Brain microvascular endothelial cell (primary cell): ENCODE data around the gene PRKCH.

Experiments used
- DNase-seq: peaks from one replicate; pipeline ENCODE4 v3.0.0-alpha.2; 2020
- H3K27ac ChIP-seq: fragments of 250-450 bp; sonication (Bioruptor Pico); 2 replicates; pipeline ENCODE4 v1.5.1; 2020; ENCODE audit warnings: mild to moderate bottlenecking, moderate library complexity
- H3K27me3 ChIP-seq: fragments of 250-450 bp; sonication (Bioruptor Pico); replicated peaks from 2 replicates; pipeline ENCODE4 v1.5.1; 2020; ENCODE audit warnings: mild to moderate bottlenecking
- H3K36me3 ChIP-seq: fragments of 250-450 bp; sonication (Bioruptor Pico); replicated peaks from 2 replicates; pipeline ENCODE4 v1.5.1; 2020; ENCODE audit warnings: mild to moderate bottlenecking
- H3K4me3 ChIP-seq: 2 replicates; pipeline ENCODE4 v1.5.1; 2011; ENCODE audit warnings: low read depth, mild to moderate bottlenecking, control low read depth, low read length, moderate library complexity
- in situ Hi-C: cut with HindIII; loops from 2 replicates; pipeline ENCODE4 v1.10.0; 2017; ENCODE audit warnings: low sequenced_read_pairs, low pct_ligation_motif_present
- TF ChIP-seq, protein P1 (sequence below): IDR thresholded peaks from 2 replicates; pipeline ENCODE4 v1.5.1; 2011; ENCODE audit warnings: low read depth, mild to moderate bottlenecking, moderate library complexity, low read length, control low read depth, inconsistent platforms; ENCODE audit errors: missing control alignments

The PRKCH gene

DNA sequence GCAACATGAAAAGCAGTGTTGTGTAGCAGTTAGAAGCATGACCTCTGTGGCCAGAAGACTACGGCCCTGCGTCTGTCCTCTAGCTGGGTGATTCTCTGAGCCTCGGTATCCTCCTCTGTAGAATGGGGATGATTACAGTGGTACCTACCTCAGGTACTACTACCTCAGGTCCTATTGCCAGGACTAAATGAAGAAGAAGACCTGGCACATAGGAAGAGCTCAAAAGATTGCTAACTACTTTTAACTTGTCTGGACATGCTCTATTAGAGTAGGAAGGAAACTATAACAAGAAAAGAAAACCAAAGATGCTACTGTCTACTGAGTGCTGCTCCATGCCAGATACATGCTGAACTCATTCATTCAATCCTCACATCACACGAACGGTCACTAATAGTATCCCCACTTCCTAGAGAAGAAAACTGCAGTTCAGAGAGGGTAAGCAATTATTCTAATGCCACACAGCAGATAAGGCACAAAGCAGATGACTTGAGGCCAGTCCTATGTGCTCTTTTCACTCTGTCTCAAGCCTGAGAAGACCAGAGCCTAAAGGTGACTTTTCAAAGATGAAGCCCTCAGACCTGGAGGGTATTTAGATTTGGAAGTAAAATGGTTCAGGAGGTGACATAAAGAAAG lies 265.8 kb downstream of the PRKCH start:
- H3K27ac ChIP-seq = peak overlapping the region; percentile 89
- H3K36me3 ChIP-seq = no peaks in the 10 kb centered on the region
- in situ Hi-C loops = no loop called here
- no peaks in the 10 kb centered on the region for H3K27me3 ChIP-seq
- TF ChIP-seq, protein P1, sequence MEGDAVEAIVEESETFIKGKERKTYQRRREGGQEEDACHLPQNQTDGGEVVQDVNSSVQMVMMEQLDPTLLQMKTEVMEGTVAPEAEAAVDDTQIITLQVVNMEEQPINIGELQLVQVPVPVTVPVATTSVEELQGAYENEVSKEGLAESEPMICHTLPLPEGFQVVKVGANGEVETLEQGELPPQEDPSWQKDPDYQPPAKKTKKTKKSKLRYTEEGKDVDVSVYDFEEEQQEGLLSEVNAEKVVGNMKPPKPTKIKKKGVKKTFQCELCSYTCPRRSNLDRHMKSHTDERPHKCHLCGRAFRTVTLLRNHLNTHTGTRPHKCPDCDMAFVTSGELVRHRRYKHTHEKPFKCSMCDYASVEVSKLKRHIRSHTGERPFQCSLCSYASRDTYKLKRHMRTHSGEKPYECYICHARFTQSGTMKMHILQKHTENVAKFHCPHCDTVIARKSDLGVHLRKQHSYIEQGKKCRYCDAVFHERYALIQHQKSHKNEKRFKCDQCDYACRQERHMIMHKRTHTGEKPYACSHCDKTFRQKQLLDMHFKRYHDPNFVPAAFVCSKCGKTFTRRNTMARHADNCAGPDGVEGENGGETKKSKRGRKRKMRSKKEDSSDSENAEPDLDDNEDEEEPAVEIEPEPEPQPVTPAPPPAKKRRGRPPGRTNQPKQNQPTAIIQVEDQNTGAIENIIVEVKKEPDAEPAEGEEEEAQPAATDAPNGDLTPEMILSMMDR = no peak
- DNase-seq = no peak
- H3K4me3 ChIP-seq = no peak overlapping the region

DNA sequence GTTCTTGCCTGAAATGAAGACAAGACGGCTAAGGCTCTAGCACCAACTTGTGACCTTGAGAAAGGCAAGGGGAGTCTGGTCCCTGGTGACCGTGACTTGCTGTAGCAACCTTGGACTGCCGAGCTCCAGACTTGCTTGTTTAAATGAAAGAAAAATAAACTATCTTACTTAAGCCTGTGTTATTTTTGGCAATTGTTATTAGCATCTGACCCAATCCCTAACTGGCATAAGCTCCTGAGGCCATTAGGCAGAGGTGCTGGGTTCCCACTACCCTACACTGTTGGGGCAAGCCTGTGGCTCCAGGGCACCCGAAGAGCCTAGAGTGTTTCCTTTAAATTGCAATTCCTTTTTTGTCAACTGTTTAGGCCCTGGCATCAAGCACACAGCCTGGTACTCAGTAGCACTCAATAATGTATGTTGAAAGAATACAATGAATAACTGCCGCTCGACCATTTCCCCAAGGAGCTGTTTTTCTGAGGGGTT lies 267.1 kb downstream of the PRKCH start:
- H3K27ac ChIP-seq = peak overlapping the region; percentile 29
- no peaks in the 10 kb centered on the region for H3K36me3 ChIP-seq
- DNase-seq = no peak
- H3K27me3 ChIP-seq = no peaks in the 10 kb centered on the region
- in situ Hi-C loops = no loop called here
- TF ChIP-seq, protein P1 = no peak
- no peak overlapping the region for H3K4me3 ChIP-seq

DNA sequence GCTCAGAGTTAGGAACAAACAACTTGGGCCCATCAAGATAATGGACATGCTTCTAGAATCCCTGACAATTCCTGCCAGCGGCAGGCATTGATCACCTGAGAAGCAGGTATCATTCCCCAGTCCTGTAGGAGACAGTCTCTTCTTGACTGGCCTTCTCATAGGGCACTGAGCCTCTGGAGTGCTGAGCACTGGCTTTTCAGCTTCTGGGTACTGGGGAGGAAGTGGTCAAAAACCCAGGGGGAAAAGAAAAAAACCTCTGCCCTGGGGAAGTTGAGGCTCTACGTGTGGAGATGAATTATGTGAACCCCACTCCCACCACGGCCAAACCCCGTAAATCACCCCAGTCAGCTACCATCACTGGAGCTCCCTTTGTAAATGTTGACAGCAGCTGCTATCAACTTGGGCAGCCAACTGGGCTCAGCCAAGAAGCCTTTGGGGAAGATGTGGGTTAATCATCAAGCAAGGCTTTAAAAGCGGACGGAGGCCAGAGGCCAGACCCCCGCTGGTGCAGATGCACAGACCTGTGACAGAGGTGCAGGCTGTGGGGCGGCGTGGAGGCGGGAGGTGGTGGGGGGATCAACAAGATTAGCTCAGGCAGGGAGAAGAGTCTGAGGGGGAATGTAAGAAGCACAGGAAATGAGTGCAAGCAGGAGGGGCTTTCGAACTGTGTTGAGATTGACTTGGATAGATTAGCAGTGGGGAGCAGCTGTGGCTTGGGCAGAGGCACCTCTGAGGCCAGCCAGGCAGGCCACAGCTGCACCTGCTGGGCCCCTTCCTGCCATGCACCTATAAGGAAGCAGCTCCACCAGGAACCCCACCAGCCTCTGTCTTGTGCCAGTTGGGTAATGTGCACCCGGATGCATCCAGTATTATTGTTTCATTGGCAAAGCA lies 268.6 kb downstream of the PRKCH start:
- H3K27ac ChIP-seq = no peak overlapping the region
- TF ChIP-seq, protein P1 = no peak
- DNase-seq = no peak
- in situ Hi-C loops = no loop called here
- H3K4me3 ChIP-seq = no peak overlapping the region
- no peaks in the 10 kb centered on the region for H3K27me3 ChIP-seq
- H3K36me3 ChIP-seq = no peaks in the 10 kb centered on the region

DNA sequence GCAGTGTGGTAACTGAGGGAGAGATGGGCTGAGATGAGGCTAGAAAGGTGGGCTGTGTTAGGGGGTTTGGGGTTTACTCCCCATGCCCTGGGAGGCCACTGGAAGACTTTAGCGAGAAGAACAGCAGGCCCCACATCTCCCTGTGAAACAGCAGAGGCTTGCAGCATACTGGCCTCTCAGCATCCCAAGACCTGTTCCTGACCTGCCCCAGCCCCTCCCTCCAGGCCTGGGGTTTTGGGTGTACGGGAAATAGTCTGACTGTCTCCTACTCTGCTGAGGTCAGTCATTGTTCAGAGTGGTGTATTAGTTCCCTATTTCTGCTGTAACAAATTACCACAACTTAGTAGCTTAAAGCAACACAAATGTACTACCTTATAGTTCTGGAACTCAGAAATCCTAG lies 270.5 kb downstream of the PRKCH start:
- TF ChIP-seq, protein P1 = no peak
- Histone ChIP-seq H3K36me3 (no peaks in the 10 kb centered on the region), H3K4me3 (no peak overlapping the region), H3K27ac (no peak overlapping the region), H3K27me3 (no peaks in the 10 kb centered on the region)
- in situ Hi-C loops = no loop called here
- DNase-seq = no peak

DNA sequence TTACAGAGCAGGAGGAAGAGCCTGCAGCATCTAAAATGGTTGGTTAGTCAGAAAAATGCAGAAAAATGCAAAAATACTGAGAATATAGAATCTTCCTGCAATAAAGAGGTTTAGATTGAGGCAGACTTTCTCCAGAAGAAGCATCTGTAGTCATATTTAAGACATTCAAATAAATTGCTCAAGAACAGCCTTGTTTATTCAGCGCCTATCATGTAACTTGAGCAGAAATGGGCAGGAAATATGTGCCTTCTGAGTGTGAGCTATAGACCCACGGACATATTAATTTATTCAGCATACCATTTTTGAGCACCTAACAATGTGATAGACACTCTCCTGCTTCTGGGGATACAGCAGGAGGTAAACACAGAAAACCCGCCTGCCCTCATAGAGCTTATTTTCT lies 272.0 kb downstream of the PRKCH start:
- no peak overlapping the region for H3K4me3 ChIP-seq
- in situ Hi-C loops = no loop called here
- peak overlapping the region; percentile 84 for H3K27ac ChIP-seq
- H3K27me3 ChIP-seq = no peaks in the 10 kb centered on the region
- no peak for DNase-seq
- TF ChIP-seq, protein P1 = no peak
- no peaks in the 10 kb centered on the region for H3K36me3 ChIP-seq
